Uterus (tissue), 4 donors: ENCODE measurements around the gene SIVA1. TPM values are rescaled to one million over a fixed set of nuclear protein-coding genes. Genes with fewer than 3 reads are reported as not detected.

Source experiments
- DNase-seq, 2 donors: peaks; one replicate each; pipeline ENCODE4 v3.0.0-alpha.2; 2019 to 2020
- H3K27ac ChIP-seq, 2 donors: fragments of 200-600 bp; sonication (generic); 1 replicate in 1 of 2; 2 replicates in 1 of 2; pipeline ENCODE4 v1.5.1; 2016 to 2018
- H3K27me3 ChIP-seq, 2 donors: fragments of 200-600 bp; sonication (generic); one replicate each; pipeline ENCODE4 v1.5.1; 2018 to 2019; ENCODE audit warnings: control low read depth in 1 of 2
- H3K36me3 ChIP-seq, 2 donors: fragments of 200-600 bp; sonication (generic); one replicate each; pipeline ENCODE4 v1.5.1; 2019; ENCODE audit warnings: control low read depth in 1 of 2
- H3K4me1 ChIP-seq, 2 donors: fragments of 200-600 bp; sonication (generic); one replicate each; pipeline ENCODE4 v1.5.1; 2018 to 2019; ENCODE audit warnings: control low read depth in 1 of 2
- H3K4me3 ChIP-seq, 2 donors: fragments of 200-600 bp; sonication (generic); 1 replicate in 1 of 2; 2 replicates in 1 of 2; pipeline ENCODE4 v1.5.1; 2018 to 2019; ENCODE audit warnings: mild to moderate bottlenecking in 1 of 2
- H3K9me3 ChIP-seq, 2 donors: fragments of 200-600 bp; sonication (generic); one replicate each; pipeline ENCODE4 v1.5.1; 2019; ENCODE audit warnings: control low read depth in 1 of 2
- CTCF ChIP-seq, 4 experiments: fragments of 200-600 bp in 2 of 4; fragments of 450-650 bp in 2 of 4; sonication (generic) in 2 of 4; IDR thresholded peaks; one replicate each; pipeline ENCODE4 v1.5.1; 2016 to 2019; ENCODE audit warnings: antibody characterized with exemption in 4 of 4, mild to moderate bottlenecking in 2 of 4, moderate library complexity in 1 of 4
- POLR2A ChIP-seq, 2 donors: fragments of 450-650 bp; IDR thresholded peaks; one replicate each; pipeline ENCODE4 v1.6.1; 2016; ENCODE audit warnings: antibody characterized with exemption in 2 of 2, mild to moderate bottlenecking in 1 of 2, moderate library complexity in 1 of 2
- intact Hi-C: fragments of 100-400 bp; cut with DNase I; formaldehyde crosslinking; loops from one replicate; pipeline ENCODE4 v1.15.1; 2023; ENCODE audit warnings: low total_unique reads
- total RNA-seq, 4 donors: library from RNA; depleted of rRNA in 3 of 4; stranded (reverse); fragments of >200 nt in 3 of 4; gene quantifications; one replicate each; pipeline versions ENCODE4 v1.1.0 to v1.2.4, GENCODE V29; 2014 to 2023
- donor health status: DM: yes; HTN: yes; CAD: no.

Gene SIVA1
- total RNA-seq, 4 donors from 2014 or later: 79.4 to 366 (median 239) TPM

DNA sequence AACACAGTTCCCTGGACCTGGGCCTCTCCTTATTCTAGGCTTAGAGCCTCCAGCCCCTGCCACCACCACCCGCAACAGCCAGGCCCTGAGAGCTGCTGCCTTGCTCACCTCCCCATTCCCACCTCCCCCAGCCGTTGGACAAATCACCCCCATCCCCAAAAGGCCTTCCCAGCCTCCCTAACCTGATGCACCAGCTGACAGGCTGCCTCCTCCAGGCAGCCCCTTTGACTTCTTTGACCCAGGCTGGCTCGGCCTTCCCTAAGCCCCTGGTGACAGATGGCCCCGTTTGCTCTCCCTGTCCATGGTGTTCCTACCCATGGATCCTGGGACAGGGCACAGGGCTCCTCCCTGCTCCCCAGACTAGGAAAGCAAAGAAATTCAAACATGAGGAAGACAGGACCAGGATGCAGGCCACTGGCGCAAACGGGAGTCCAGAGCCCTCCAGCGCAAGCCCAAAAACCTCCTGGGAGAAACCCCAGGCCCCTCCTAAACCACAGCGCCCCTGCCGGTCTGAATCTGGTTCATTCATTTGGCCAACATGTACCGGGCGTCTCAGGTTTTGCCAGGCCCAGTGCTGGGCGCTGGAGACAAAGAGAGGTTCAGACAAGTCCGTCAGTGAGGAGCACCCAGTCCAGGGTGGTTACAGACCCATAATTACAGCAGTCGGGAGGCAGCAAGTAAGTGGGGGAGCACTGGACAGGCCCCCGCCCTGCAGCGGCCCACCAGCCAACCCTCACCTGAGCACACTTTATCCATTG is 40.2 kb downstream of the SIVA1 start:
- intact Hi-C loops: no loop called here
- Histone ChIP-seq H3K4me1 (peaks cover 0 to 15% of the 10 kb centered on the region in 2 donors), H3K27ac (no peak overlapping the region), H3K27me3 (no peaks in the 10 kb centered on the region), H3K4me3 (no peak overlapping the region), H3K9me3 (no peaks in the 10 kb centered on the region), H3K36me3 (no peaks in the 10 kb centered on the region)
- DNase-seq: no peak
- no peak for TF ChIP-seq CTCF (IDR thresholded peaks at IDR 0.05)
- TF ChIP-seq POLR2A (IDR thresholded peaks at IDR 0.05): no peak

DNA sequence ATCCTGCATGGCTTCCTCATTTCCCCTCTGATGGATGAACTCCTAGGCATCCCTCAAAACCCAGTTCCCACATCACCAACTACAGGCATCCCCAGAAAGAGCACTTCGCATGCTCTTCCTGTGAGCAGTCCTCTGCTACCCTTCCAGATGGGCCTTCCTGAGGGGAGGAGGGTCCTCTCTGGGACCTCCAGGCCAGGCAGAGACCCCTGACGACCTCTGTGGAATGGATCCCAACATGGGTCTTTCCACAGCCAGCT is 40.7 kb downstream of the SIVA1 start:
- no peak for DNase-seq
- H3K4me1 ChIP-seq: peaks cover 0 to 15% of the 10 kb centered on the region in 2 donors
- intact Hi-C loops: no loop called here
- no peaks in the 10 kb centered on the region for H3K27me3 ChIP-seq
- H3K9me3 ChIP-seq: no peaks in the 10 kb centered on the region
- H3K27ac ChIP-seq: no peak overlapping the region
- H3K4me3 ChIP-seq: peak overlapping the region in 1 of 2 donors; percentile 81
- no peak for TF ChIP-seq POLR2A (IDR thresholded peaks at IDR 0.05)
- no peak for TF ChIP-seq CTCF (IDR thresholded peaks at IDR 0.05)
- no peaks in the 10 kb centered on the region for H3K36me3 ChIP-seq

- Histone ChIP-seq H3K4me3 (peak overlapping the region; percentile 40 to 81), H3K36me3 (no peaks in the 10 kb centered on the region), H3K27me3 (no peaks in the 10 kb centered on the region), H3K9me3 (no peaks in the 10 kb centered on the region), H3K27ac (no peak overlapping the region), H3K4me1 (peaks cover 0 to 15% of the 10 kb centered on the region in 2 donors)
- DNase-seq: no peak
- TF ChIP-seq CTCF (IDR thresholded peaks at IDR 0.05) (no peak), POLR2A (IDR thresholded peaks at IDR 0.05) (no peak)
- intact Hi-C loops: no loop called here
These were observed 41.2 kb downstream of the SIVA1 start for GRCh38 chr14:104794099-104794498.

DNA sequence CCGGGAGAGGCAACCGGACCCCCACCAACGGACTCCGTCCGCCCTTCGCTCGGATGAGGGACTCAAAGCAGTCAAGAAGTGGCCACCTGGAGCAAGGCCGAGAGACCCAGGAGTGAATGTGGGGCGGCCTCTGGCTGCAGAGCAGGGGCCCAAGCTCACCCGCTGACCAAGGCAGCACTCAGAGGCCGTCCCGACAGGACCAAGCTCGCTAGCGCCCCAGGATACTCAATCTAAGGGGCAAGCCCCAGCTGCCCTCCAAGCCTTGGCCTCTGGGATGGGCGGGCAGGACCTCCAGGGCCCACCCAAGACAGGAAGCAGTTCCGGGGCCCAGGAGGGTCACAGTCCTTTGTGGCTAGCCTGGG is 41.7 kb downstream of the SIVA1 start:
- peaks cover 0 to 15% of the 10 kb centered on the region in 2 donors for H3K4me1 ChIP-seq
- intact Hi-C loops: no loop called here

More for the DNA sequence above, 41.7 kb downstream of the SIVA1 start:
- Histone ChIP-seq H3K27me3 (no peaks in the 10 kb centered on the region), H3K4me3 (peak overlapping the region; percentile 40 to 81), H3K36me3 (no peaks in the 10 kb centered on the region), H3K27ac (peak overlapping the region; percentile 58 to 86), H3K9me3 (no peaks in the 10 kb centered on the region)
- TF ChIP-seq POLR2A (IDR thresholded peaks at IDR 0.05) (no peak), CTCF (IDR thresholded peaks at IDR 0.05) (no peak)
- no peak for DNase-seq
